HG03139 (cell line): ENCODE results near the gene ANKRD33B.
"Not testable (repeated sequence)": the region's sequence is repeated elsewhere in the genome, so short reads cannot be mapped to it uniquely, and the experiment has no call there.

Experiments used
- ATAC-seq: cut with Tn5 transposase; IDR thresholded peaks from one replicate; pipeline ENCODE4 v1.9.1; 2021; ENCODE audit not compliant: unreplicated experiment

The ANKRD33B gene

GRCh38 chr5:10536931-10537579, 26.8 kb upstream of the ANKRD33B start:
- no peak for ATAC-seq

- no peak for ATAC-seq
Observed at GRCh38 chr5:10537624-10538023, 26.2 kb upstream of the ANKRD33B start.

- no peak for ATAC-seq
Observed at GRCh38 chr5:10538103-10538788, 25.6 kb upstream of the ANKRD33B start.

- no peak for ATAC-seq
Observed at GRCh38 chr5:10538789-10539686, 24.8 kb upstream of the ANKRD33B start.

- no peak for ATAC-seq
Observed at GRCh38 chr5:10539687-10539998, 24.2 kb upstream of the ANKRD33B start.

GRCh38 chr5:10540036-10540544, 23.8 kb upstream of the ANKRD33B start:
- no peak for ATAC-seq

GRCh38 chr5:10540951-10541646, 22.8 kb upstream of the ANKRD33B start:
- no peak for ATAC-seq

GRCh38 chr5:10542055-10542550, 21.8 kb upstream of the ANKRD33B start:
- ATAC-seq, result no peak

GRCh38 chr5:10543585-10544040, 20.3 kb upstream of the ANKRD33B start:
- no peak for ATAC-seq

- ATAC-seq, result no peak
Observed at GRCh38 chr5:10545084-10545483, 18.8 kb upstream of the ANKRD33B start.

- no peak for ATAC-seq
Observed at GRCh38 chr5:10546186-10546585, 17.7 kb upstream of the ANKRD33B start.

GRCh38 chr5:10548418-10549122, 15.3 kb upstream of the ANKRD33B start:
- ATAC-seq, result no peak

- ATAC-seq, result not testable (repeated sequence)
Observed at GRCh38 chr5:10549123-10549514, 14.8 kb upstream of the ANKRD33B start.

- no peak for ATAC-seq
Observed at GRCh38 chr5:10550222-10550995, 13.5 kb upstream of the ANKRD33B start.

- ATAC-seq, result no peak
Observed at GRCh38 chr5:10551782-10552138, 12.1 kb upstream of the ANKRD33B start.

- ATAC-seq, result peak; percentile 62
Observed at GRCh38 chr5:10552183-10553143, 11.4 kb upstream of the ANKRD33B start.

GRCh38 chr5:10553476-10553875, 10.4 kb upstream of the ANKRD33B start:
- ATAC-seq, result no peak

- no peak for ATAC-seq
Observed at GRCh38 chr5:10555277-10555684, 8.6 kb upstream of the ANKRD33B start.
